Type B pancreatic cell (in vitro differentiated cells): ENCODE results near the gene ELL3. TPM values are rescaled to one million over a fixed set of nuclear protein-coding genes. Genes with fewer than 3 reads are reported as not detected.

Experiments used
- DNase-seq: peaks from one replicate; pipeline ENCODE4 v3.0.0; 2021; ENCODE audit warnings: mixed read lengths; ENCODE audit not compliant: unreplicated experiment; ENCODE audit errors: extremely low spot score
- H3K27ac Mint-ChIP-seq: 2 replicates; pipeline ENCODE4 v1.8.0; 2021; ENCODE audit warnings: mild to moderate bottlenecking, mixed read lengths
- H3K27me3 Mint-ChIP-seq: 2 replicates; pipeline ENCODE4 v1.8.0; 2021; ENCODE audit warnings: mixed read lengths
- H3K36me3 Mint-ChIP-seq: 2 replicates; pipeline ENCODE4 v1.8.0; 2021; ENCODE audit warnings: mixed read lengths
- H3K4me1 Mint-ChIP-seq: one replicate; pipeline ENCODE4 v1.8.0; 2021; ENCODE audit warnings: mixed read lengths; ENCODE audit not compliant: unreplicated experiment
- H3K4me3 Mint-ChIP-seq: 2 replicates; pipeline ENCODE4 v1.8.0; 2021; ENCODE audit warnings: mild to moderate bottlenecking, mixed read lengths
- H3K9me3 Mint-ChIP-seq: 2 replicates; pipeline ENCODE4 v1.8.0; 2021; ENCODE audit warnings: mixed read lengths
- CTCF ChIP-seq: fragments of 200-600 bp; sonication (generic); conservative IDR thresholded peaks from 2 replicates; pipeline ENCODE4 v1.5.0; 2021; ENCODE audit warnings: antibody characterized with exemption, mild to moderate bottlenecking
- total RNA-seq: library from RNA; stranded (reverse); gene quantifications from 2 replicates; pipeline ENCODE4 v1.2.1, GENCODE V29; 2021; ENCODE audit warnings: low replicate concordance

Gene ELL3
- total RNA-seq, 1 donor from 2014 or later = 4.1 TPM

DNA sequence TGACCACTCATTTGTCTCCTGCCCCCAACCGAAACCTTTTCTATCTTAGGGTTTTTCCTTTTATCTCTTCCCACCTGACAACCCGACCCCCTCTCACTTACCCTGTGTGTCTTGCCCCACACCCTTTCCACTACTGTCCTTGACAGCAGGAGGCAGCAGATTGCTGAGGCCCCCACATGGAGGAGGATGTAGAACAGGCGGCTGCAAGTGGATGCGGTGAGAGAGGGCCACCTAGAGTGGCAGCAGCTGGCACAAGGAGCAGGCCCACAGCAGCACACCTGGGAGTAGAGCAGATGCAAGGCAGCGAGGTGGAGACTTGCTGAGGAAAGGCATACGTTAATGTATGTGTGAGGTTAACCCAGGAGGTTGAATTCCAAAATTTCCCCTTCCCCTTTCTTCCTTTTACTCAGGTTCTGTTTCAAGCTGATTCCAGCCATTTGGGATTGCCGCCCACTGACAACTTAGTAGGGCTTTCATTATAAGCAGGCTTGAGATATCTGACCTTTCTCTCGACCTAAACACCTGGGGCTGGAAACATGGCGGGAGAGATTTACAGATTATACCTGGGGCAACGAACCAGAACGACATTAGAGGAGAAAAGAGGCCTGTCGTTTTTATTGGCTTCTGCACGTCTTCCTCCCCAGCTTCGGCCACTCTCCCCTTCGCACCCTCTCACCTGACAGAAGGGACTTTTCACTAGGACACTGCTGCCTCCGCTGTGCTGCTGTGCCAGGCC lies 22.6 kb upstream of the ELL3 start:
- peak overlapping the region; percentile 66 for H3K4me3 Mint-ChIP-seq
- H3K27ac Mint-ChIP-seq = peak overlapping the region; percentile 92
- H3K36me3 Mint-ChIP-seq = peaks cover 49% of the 10 kb centered on the region

GRCh38 chr15:43796566-43796965 lies 19.8 kb upstream of the ELL3 start:
- peak overlapping the region; percentile 68 for H3K27ac Mint-ChIP-seq
- H3K4me1 Mint-ChIP-seq = peaks cover 59% of the 10 kb centered on the region
- no peaks in the 10 kb centered on the region for H3K27me3 Mint-ChIP-seq
- H3K9me3 Mint-ChIP-seq = no peaks in the 10 kb centered on the region
- no peak for TF ChIP-seq CTCF
- no peak for DNase-seq
- peaks cover 56% of the 10 kb centered on the region for H3K36me3 Mint-ChIP-seq
- H3K4me3 Mint-ChIP-seq = peak overlapping the region; percentile 49

More for the DNA sequence above, 22.6 kb upstream of the ELL3 start:
- TF ChIP-seq CTCF = no peak
- Mint-ChIP-seq H3K4me1 (peaks cover 51% of the 10 kb centered on the region), H3K27me3 (no peaks in the 10 kb centered on the region), H3K9me3 (no peaks in the 10 kb centered on the region)
- DNase-seq = no peak

DNA sequence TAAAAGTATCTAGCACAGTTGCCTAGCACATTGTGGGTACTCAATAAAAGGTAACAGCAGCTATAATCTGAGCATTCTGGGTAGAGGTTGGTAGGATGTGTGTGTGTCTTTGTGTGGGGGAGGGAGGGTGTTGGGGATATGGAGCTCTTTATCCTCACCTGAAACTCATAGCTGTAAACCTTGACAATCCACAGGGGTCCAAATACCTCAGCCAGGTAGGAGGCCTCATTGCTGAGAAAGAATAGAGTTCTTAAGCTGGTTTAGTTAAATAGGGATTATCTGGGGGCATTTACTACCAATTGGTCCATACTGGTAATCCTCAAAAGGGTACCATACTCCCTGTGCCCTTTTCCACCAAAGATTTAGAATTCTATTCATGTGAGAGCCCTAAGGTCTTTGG lies 19.2 kb upstream of the ELL3 start:
- peaks cover 56% of the 10 kb centered on the region for H3K36me3 Mint-ChIP-seq
- peaks cover 53% of the 10 kb centered on the region for H3K4me1 Mint-ChIP-seq
- peak overlapping the region; percentile 96 for H3K4me3 Mint-ChIP-seq
- no peaks in the 10 kb centered on the region for H3K27me3 Mint-ChIP-seq
- DNase-seq = no peak
- TF ChIP-seq CTCF = no peak
- no peaks in the 10 kb centered on the region for H3K9me3 Mint-ChIP-seq
- peak overlapping the region; percentile 68 for H3K27ac Mint-ChIP-seq

DNA sequence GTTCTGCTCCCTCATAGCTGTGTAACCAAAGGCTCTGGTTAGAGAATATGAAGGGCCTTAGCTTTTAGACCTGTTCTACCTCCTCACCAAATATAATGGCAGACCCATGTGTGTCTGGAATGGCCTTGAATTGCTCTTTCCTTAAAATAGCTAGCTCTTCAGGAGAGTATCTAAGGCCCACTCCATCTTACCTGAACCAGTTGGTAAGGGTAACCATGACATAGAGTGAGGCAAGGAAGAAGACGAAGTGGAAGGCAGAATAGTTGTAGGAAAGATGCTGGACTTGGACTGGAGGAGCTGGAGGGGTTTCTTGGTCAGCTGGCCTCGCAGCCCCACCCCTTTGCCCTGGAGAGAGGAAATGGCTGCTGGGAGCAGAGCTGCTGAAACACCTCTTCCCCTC lies 18.4 kb upstream of the ELL3 start:
- no peak for TF ChIP-seq CTCF
- H3K4me1 Mint-ChIP-seq = peaks cover 48% of the 10 kb centered on the region
- peak overlapping the region; percentile 96 for H3K4me3 Mint-ChIP-seq
- no peaks in the 10 kb centered on the region for H3K27me3 Mint-ChIP-seq
- peak overlapping the region; percentile 39 for H3K27ac Mint-ChIP-seq
- DNase-seq = no peak
- H3K36me3 Mint-ChIP-seq = peaks cover 51% of the 10 kb centered on the region
- no peaks in the 10 kb centered on the region for H3K9me3 Mint-ChIP-seq

- Mint-ChIP-seq H3K9me3 (no peaks in the 10 kb centered on the region), H3K4me3 (peak overlapping the region; percentile 96), H3K27ac (peak overlapping the region; percentile 97), H3K4me1 (peaks cover 41% of the 10 kb centered on the region), H3K36me3 (peaks cover 45% of the 10 kb centered on the region), H3K27me3 (no peaks in the 10 kb centered on the region)
- no peak for DNase-seq
- no peak for TF ChIP-seq CTCF
Measured at GRCh38 chr15:43794269-43795037, 17.7 kb upstream of the ELL3 start.
